Measurements from ENCODE around the gene AWAT2. TPM values are rescaled to one million over a fixed set of nuclear protein-coding genes. Genes with fewer than 3 reads are reported as not detected.

The AWAT2 gene
- total and polyA plus RNA-seq, 5 donors from 2014 or later: not detected

DNA sequence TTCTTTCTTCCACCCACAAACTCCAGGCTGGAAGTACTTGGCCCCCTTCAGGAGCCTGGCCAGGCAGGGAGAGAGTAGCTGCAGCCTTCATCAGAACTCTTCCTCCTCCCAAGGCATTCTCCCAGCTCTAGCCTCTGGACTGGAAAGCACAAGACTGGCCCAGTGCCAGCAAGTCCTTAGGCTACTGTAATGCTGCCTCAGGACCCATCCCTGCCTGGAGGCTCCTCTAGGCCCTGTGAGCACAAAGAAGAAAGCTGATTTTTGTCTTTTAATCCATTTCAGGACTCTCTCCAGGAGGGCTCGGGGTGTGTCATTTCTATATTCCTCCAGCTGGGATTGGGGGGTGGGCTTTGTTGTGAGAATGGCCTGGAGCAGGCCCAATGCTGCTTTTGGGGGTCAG, 10.8 kb downstream of the AWAT2 start:
- no peak for DNase-seq
- Mint-ChIP-seq H3K4me3 (no peak overlapping the region), H3K4me1 (no peaks in the 10 kb centered on the region), H3K9me3 (peaks cover 0 to 3% (median 0%) of the 10 kb centered on the region in 7 donors), H3K27me3 (no peaks in the 10 kb centered on the region), H3K36me3 (no peaks in the 10 kb centered on the region), H3K27ac (no peak overlapping the region)
- Histone ChIP-seq H3K36me3 (ENCODE audit: control insufficient read depth, insufficient read depth, low read length) (no peaks in the 10 kb centered on the region), H3K4me1 (ENCODE audit: control insufficient read depth, insufficient read depth, low read length, poor library complexity, severe bottlenecking) (no peaks in the 10 kb centered on the region), H3K27me3 (ENCODE audit: control insufficient read depth, insufficient read depth, low read length) (no peaks in the 10 kb centered on the region), H3K27ac (ENCODE audit: insufficient read depth, low read length, poor library complexity, severe bottlenecking) (no peak overlapping the region), H3K4me3 (ENCODE audit: low read depth, low read length) (no peak overlapping the region), H3K9me3 (ENCODE audit: control insufficient read depth in 2 of 2, low read length in 2 of 2) (no peaks in the 10 kb centered on the region)
- ATAC-seq (ENCODE audit: low read depth in 2 of 2): no peak

DNA sequence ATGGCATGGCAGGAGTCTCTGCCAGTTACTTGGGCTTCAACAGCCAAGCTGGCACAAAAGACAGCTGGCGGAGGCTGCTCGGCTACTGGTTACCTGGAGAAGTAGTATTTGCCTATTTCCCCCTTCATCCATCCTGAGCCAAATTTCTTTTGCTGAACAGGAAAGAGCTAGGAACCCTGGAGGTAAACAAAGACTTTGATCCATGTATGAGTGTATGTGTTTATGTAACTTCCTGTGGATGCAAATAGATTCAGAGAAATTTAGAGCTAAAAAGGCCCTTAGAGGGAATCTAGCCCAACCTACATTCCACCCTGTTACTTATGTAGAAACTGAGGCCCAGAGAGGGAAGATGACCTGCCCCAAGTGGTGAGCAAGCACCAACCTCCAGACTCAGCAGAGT, 11.2 kb downstream of the AWAT2 start:
- Mint-ChIP-seq H3K4me1 (no peaks in the 10 kb centered on the region), H3K4me3 (no peak overlapping the region), H3K36me3 (no peaks in the 10 kb centered on the region), H3K9me3 (peaks cover 0 to 3% (median 0%) of the 10 kb centered on the region in 7 donors), H3K27ac (no peak overlapping the region), H3K27me3 (no peaks in the 10 kb centered on the region)
- Histone ChIP-seq H3K4me3 (ENCODE audit: low read depth, low read length) (no peak overlapping the region), H3K27ac (ENCODE audit: insufficient read depth, low read length, poor library complexity, severe bottlenecking) (no peak overlapping the region), H3K9me3 (ENCODE audit: control insufficient read depth in 2 of 2, low read length in 2 of 2) (no peaks in the 10 kb centered on the region), H3K4me1 (ENCODE audit: control insufficient read depth, insufficient read depth, low read length, poor library complexity, severe bottlenecking) (no peaks in the 10 kb centered on the region), H3K36me3 (ENCODE audit: control insufficient read depth, insufficient read depth, low read length) (no peaks in the 10 kb centered on the region), H3K27me3 (ENCODE audit: control insufficient read depth, insufficient read depth, low read length) (no peaks in the 10 kb centered on the region)
- ATAC-seq (ENCODE audit: low read depth in 2 of 2) (no peak), DNase-seq (no peak)

DNA sequence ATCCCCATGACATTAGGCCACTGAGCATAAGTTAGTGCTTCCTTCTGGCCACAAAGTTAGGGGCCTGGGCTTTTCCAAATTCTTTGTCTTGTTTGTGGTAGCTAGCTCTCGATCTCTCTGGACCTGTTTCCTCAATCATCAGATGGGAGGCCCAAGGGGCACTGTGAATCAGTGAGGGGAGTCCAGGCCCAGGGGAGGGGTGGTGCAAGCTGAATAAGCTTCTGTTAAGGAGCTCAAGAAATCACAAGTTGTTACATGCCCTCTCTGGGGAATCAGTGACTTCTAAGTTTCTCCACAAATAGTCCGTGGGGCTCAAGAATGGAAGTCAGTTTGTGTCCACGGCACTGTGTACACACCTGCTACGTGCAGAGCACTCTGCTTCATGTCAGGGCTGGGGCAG, 15.1 kb downstream of the AWAT2 start:
- no peaks in the 10 kb centered on the region for H3K36me3 ChIP-seq (ENCODE audit: control insufficient read depth, insufficient read depth, low read length)
- Mint-ChIP-seq H3K9me3 (peaks cover 0 to 3% (median 0%) of the 10 kb centered on the region in 7 donors), H3K27me3 (no peaks in the 10 kb centered on the region), H3K36me3 (no peaks in the 10 kb centered on the region), H3K4me3 (no peak overlapping the region), H3K27ac (no peak overlapping the region), H3K4me1 (peaks cover 0 to 10% (median 0%) of the 10 kb centered on the region in 4 donors)
- H3K4me1 ChIP-seq (ENCODE audit: control insufficient read depth, insufficient read depth, low read length, poor library complexity, severe bottlenecking): no peaks in the 10 kb centered on the region
- H3K4me3 ChIP-seq (ENCODE audit: low read depth, low read length): no peak overlapping the region
- ATAC-seq (ENCODE audit: low read depth in 2 of 2) (no peak), DNase-seq (no peak)
- H3K9me3 ChIP-seq (ENCODE audit: control insufficient read depth in 2 of 2, low read length in 2 of 2): no peaks in the 10 kb centered on the region
- no peaks in the 10 kb centered on the region for H3K27me3 ChIP-seq (ENCODE audit: control insufficient read depth, insufficient read depth, low read length)
- H3K27ac ChIP-seq (ENCODE audit: insufficient read depth, low read length, poor library complexity, severe bottlenecking): no peak overlapping the region

DNA sequence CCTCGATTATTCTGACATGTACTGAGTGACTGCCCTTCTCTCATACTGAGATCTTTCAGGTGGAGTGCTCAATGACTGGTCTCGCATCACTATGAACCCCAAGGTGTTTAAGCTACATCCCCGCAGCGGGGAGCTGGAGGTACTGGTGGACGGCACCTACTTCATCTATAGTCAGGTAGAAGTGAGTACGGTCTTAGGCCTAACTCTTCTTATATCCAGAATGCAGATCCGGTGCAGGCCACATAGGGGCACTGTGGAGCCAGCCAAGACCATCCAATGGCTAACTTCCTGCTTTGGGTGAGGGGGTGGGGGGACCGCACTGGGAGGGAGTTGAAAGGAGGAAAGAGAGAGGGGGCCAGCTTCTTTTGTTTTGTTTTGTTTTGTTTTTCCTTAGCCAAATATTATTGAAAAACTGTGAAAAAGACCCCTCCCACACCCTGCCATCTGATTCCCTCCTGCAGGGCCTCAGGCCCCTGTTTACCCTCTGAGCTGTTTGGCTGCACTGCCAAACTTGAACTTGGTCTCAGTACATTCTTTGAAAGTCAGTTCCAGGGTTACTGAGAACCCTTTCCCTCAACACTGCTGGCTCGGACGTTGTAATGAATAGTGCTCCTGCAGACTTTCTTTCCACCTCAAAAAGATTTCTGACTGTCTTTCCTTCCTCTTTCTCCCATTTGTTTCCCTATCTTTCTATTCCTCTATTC, 16.2 kb downstream of the AWAT2 start:
- Histone ChIP-seq H3K27ac (ENCODE audit: insufficient read depth, low read length, poor library complexity, severe bottlenecking) (no peak overlapping the region), H3K4me3 (ENCODE audit: low read depth, low read length) (no peak overlapping the region), H3K9me3 (ENCODE audit: control insufficient read depth in 2 of 2, low read length in 2 of 2) (no peaks in the 10 kb centered on the region), H3K36me3 (ENCODE audit: control insufficient read depth, insufficient read depth, low read length) (no peaks in the 10 kb centered on the region), H3K4me1 (ENCODE audit: control insufficient read depth, insufficient read depth, low read length, poor library complexity, severe bottlenecking) (no peaks in the 10 kb centered on the region), H3K27me3 (ENCODE audit: control insufficient read depth, insufficient read depth, low read length) (no peaks in the 10 kb centered on the region)
- no peak for ATAC-seq (ENCODE audit: low read depth in 2 of 2)
- peaks cover 0 to 10% (median 0%) of the 10 kb centered on the region in 4 donors for H3K4me1 Mint-ChIP-seq
- H3K4me3 Mint-ChIP-seq: no peak overlapping the region
- H3K36me3 Mint-ChIP-seq: no peaks in the 10 kb centered on the region
- peak in 1 of 3 donors; percentile 44 for DNase-seq
- peak overlapping the region in 2 of 3 donors; percentile 2 to 47 for H3K27ac Mint-ChIP-seq
- peaks cover 0 to 3% (median 0%) of the 10 kb centered on the region in 7 donors for H3K9me3 Mint-ChIP-seq
- H3K27me3 Mint-ChIP-seq: no peaks in the 10 kb centered on the region

DNA sequence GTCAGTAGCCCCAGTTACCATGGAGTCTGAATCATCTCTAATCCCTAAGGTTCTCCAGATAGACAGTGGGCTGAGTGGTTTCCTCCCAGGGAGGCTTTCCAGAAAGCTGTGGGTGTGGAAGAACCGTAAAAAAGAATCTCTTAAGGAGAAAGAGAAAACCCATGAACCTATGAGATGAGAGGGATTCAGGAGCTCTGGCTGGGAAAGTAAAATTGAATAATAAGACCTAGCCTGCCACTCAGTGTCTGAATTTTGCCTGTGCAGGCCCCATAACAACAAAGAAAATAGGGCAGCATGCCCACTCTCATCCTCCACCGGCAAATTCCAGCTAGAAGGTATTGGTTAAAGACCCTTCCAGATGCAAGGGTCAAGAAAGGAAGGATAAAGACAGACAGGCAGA, 16.9 kb downstream of the AWAT2 start:
- no peaks in the 10 kb centered on the region for H3K9me3 ChIP-seq (ENCODE audit: control insufficient read depth in 2 of 2, low read length in 2 of 2)
- Mint-ChIP-seq H3K9me3 (peaks cover 0 to 3% (median 0%) of the 10 kb centered on the region in 7 donors), H3K4me1 (peaks cover 0 to 10% (median 0%) of the 10 kb centered on the region in 4 donors), H3K4me3 (no peak overlapping the region), H3K27ac (no peak overlapping the region), H3K27me3 (no peaks in the 10 kb centered on the region), H3K36me3 (no peaks in the 10 kb centered on the region)
- no peaks in the 10 kb centered on the region for H3K27me3 ChIP-seq (ENCODE audit: control insufficient read depth, insufficient read depth, low read length)
- H3K4me3 ChIP-seq (ENCODE audit: low read depth, low read length): no peak overlapping the region
- DNase-seq (no peak), ATAC-seq (ENCODE audit: low read depth in 2 of 2) (no peak)
- no peaks in the 10 kb centered on the region for H3K36me3 ChIP-seq (ENCODE audit: control insufficient read depth, insufficient read depth, low read length)
- H3K27ac ChIP-seq (ENCODE audit: insufficient read depth, low read length, poor library complexity, severe bottlenecking): no peak overlapping the region
- H3K4me1 ChIP-seq (ENCODE audit: control insufficient read depth, insufficient read depth, low read length, poor library complexity, severe bottlenecking): no peaks in the 10 kb centered on the region

DNA sequence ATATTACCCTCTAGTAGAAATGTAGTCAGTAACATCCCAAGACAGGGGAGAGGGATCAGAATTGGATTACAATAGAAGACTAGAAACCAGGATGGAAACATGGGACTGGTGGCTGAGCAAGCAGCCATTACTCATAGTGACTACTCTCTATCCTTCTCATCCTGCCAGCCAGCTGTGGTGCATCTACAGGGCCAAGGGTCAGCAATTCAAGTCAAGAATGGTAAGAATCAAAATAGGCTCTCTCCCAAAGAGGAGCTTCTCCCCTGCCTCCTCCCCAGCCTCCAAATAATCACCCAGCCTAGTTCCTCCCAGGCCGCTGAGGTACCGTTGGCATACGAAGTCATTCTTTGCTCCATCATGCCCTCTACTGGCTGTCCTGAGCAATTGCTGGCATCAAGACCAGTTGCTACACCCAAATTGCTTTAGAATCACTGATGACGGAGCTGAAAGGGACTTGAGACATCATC, 19.4 kb downstream of the AWAT2 start:
- no peaks in the 10 kb centered on the region for H3K4me1 ChIP-seq (ENCODE audit: control insufficient read depth, insufficient read depth, low read length, poor library complexity, severe bottlenecking)
- no peaks in the 10 kb centered on the region for H3K36me3 ChIP-seq (ENCODE audit: control insufficient read depth, insufficient read depth, low read length)
- Mint-ChIP-seq H3K4me3 (peak overlapping the region in 1 of 4 donors; percentile 32), H3K4me1 (peaks cover 0 to 19% (median 3%) of the 10 kb centered on the region in 4 donors), H3K36me3 (no peaks in the 10 kb centered on the region), H3K27me3 (no peaks in the 10 kb centered on the region), H3K9me3 (peaks cover 0 to 3% (median 0%) of the 10 kb centered on the region in 7 donors), H3K27ac (peak overlapping the region in 1 of 3 donors; percentile 1)
- H3K4me3 ChIP-seq (ENCODE audit: low read depth, low read length): no peak overlapping the region
- DNase-seq (peak; percentile 1 to 64 (median 28)), ATAC-seq (ENCODE audit: low read depth in 2 of 2) (peak; percentile 55 to 70)
- no peak overlapping the region for H3K27ac ChIP-seq (ENCODE audit: insufficient read depth, low read length, poor library complexity, severe bottlenecking)
- H3K27me3 ChIP-seq (ENCODE audit: control insufficient read depth, insufficient read depth, low read length): no peaks in the 10 kb centered on the region
- no peaks in the 10 kb centered on the region for H3K9me3 ChIP-seq (ENCODE audit: control insufficient read depth in 2 of 2, low read length in 2 of 2)

DNA sequence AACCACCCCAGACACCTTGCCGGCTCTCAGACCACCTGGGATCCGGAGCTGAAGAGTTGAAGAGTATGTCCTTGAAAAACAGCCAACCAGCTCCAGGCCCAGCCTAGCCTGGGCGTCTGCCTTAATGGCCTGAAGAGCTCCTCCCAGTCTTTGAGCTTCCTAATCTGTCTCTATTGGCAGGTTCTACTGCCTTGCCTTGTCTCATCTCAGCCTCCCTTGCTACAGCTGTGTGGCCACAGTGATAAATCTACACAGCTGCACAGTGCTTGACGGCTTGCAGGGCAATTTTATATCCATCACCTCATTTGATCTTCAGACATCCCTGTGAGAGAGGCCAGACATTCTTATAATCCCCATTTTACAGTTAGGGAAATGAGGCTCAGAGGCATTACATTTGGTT, 19.9 kb downstream of the AWAT2 start:
- Mint-ChIP-seq H3K27me3 (no peaks in the 10 kb centered on the region), H3K9me3 (peaks cover 0 to 3% (median 0%) of the 10 kb centered on the region in 7 donors), H3K36me3 (no peaks in the 10 kb centered on the region), H3K4me1 (peaks cover 0 to 19% (median 3%) of the 10 kb centered on the region in 4 donors), H3K4me3 (no peak overlapping the region), H3K27ac (no peak overlapping the region)
- no peak for DNase-seq
- no peak overlapping the region for H3K4me3 ChIP-seq (ENCODE audit: low read depth, low read length)
- H3K36me3 ChIP-seq (ENCODE audit: control insufficient read depth, insufficient read depth, low read length): no peaks in the 10 kb centered on the region
- H3K9me3 ChIP-seq (ENCODE audit: control insufficient read depth in 2 of 2, low read length in 2 of 2): no peaks in the 10 kb centered on the region
- no peaks in the 10 kb centered on the region for H3K27me3 ChIP-seq (ENCODE audit: control insufficient read depth, insufficient read depth, low read length)
- no peak overlapping the region for H3K27ac ChIP-seq (ENCODE audit: insufficient read depth, low read length, poor library complexity, severe bottlenecking)
- ATAC-seq (ENCODE audit: low read depth in 2 of 2): no peak
- H3K4me1 ChIP-seq (ENCODE audit: control insufficient read depth, insufficient read depth, low read length, poor library complexity, severe bottlenecking): no peaks in the 10 kb centered on the region

DNA sequence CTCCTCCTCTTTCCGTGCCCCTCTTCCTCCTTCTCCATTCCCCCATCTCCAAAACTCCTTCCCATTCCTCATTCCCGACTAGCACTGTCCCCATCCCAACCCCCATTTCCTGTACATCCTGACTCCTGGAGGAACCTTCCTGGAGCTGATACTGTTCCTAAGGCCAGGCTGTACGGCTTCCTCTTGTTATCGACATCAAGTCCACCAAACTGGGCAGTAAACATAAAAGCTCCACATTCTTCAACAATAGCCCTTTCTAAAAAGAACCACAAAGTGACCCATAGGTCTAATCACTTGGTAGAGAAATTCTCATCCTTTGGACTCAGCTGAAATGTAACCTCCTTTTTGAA, 22.9 kb downstream of the AWAT2 start:
- no peaks in the 10 kb centered on the region for H3K27me3 ChIP-seq (ENCODE audit: control insufficient read depth, insufficient read depth, low read length)
- Mint-ChIP-seq H3K27me3 (no peaks in the 10 kb centered on the region), H3K27ac (no peak overlapping the region), H3K9me3 (no peaks in the 10 kb centered on the region), H3K36me3 (no peaks in the 10 kb centered on the region), H3K4me3 (no peak overlapping the region), H3K4me1 (peaks cover 0 to 16% (median 3%) of the 10 kb centered on the region in 4 donors)
- no peak for ATAC-seq (ENCODE audit: low read depth in 2 of 2)
- DNase-seq: no peak
- no peaks in the 10 kb centered on the region for H3K36me3 ChIP-seq (ENCODE audit: control insufficient read depth, insufficient read depth, low read length)
- H3K4me1 ChIP-seq (ENCODE audit: control insufficient read depth, insufficient read depth, low read length, poor library complexity, severe bottlenecking): no peaks in the 10 kb centered on the region
- no peak overlapping the region for H3K4me3 ChIP-seq (ENCODE audit: low read depth, low read length)
- no peaks in the 10 kb centered on the region for H3K9me3 ChIP-seq (ENCODE audit: control insufficient read depth in 2 of 2, low read length in 2 of 2)
- no peak overlapping the region for H3K27ac ChIP-seq (ENCODE audit: insufficient read depth, low read length, poor library complexity, severe bottlenecking)
